Activated naive CD8-positive, alpha-beta T cell treated with anti-CD3 and anti-CD28 coated beads, Interleukin-2, amount 10 ng/mL, durations not matched to agents 7 days and 5 days (primary cell): Measurements from ENCODE around the gene SLC49A3. TPM values are rescaled to one million over a fixed set of nuclear protein-coding genes. Genes with fewer than 3 reads are reported as not detected.

ENCODE experiments used
- ATAC-seq: fragments of 150-1000 bp; cut with Tn5 transposase; one replicate; pipeline ENCODE4 v1.10.0; 2021; ENCODE audit warnings: low read depth, moderate library complexity
- POLR2A ChIA-PET: fragments of 350-600 bp; sonication (Branson Sonifier 250); formaldehyde crosslinking; loops from one replicate; lab custom pipeline; 2021; ENCODE audit warnings: antibody characterized with exemption; lab: Charles Lee
- DNase-seq: peaks from one replicate; pipeline ENCODE4 v3.0.0; 2021
- H3K27ac Mint-ChIP-seq: one replicate; pipeline ENCODE4 v1.8.0; 2022; ENCODE audit warnings: mild to moderate bottlenecking, mixed read lengths
- H3K27me3 Mint-ChIP-seq: one replicate; pipeline ENCODE4 v1.8.0; 2022; ENCODE audit warnings: mild to moderate bottlenecking, moderate library complexity, mixed read lengths
- H3K36me3 Mint-ChIP-seq: one replicate; pipeline ENCODE4 v1.8.0; 2021; ENCODE audit warnings: mild to moderate bottlenecking, mixed read lengths
- H3K4me1 Mint-ChIP-seq: one replicate; pipeline ENCODE4 v1.8.0; 2021; ENCODE audit warnings: mixed read lengths
- H3K4me3 Mint-ChIP-seq: one replicate; pipeline ENCODE4 v1.8.0; 2022; ENCODE audit warnings: mild to moderate bottlenecking, moderate library complexity, mixed read lengths
- H3K9me3 Mint-ChIP-seq: one replicate; pipeline ENCODE4 v1.8.0; 2021; ENCODE audit warnings: mixed read lengths
- total RNA-seq, 2 experiments: library from RNA; stranded (reverse); gene quantifications; one replicate each; pipeline ENCODE4 v1.2.3, GENCODE V29; 2021

The SLC49A3 gene
- total RNA-seq, 2 experiments from 2014 or later: 2.0 to 2.1 TPM

DNA sequence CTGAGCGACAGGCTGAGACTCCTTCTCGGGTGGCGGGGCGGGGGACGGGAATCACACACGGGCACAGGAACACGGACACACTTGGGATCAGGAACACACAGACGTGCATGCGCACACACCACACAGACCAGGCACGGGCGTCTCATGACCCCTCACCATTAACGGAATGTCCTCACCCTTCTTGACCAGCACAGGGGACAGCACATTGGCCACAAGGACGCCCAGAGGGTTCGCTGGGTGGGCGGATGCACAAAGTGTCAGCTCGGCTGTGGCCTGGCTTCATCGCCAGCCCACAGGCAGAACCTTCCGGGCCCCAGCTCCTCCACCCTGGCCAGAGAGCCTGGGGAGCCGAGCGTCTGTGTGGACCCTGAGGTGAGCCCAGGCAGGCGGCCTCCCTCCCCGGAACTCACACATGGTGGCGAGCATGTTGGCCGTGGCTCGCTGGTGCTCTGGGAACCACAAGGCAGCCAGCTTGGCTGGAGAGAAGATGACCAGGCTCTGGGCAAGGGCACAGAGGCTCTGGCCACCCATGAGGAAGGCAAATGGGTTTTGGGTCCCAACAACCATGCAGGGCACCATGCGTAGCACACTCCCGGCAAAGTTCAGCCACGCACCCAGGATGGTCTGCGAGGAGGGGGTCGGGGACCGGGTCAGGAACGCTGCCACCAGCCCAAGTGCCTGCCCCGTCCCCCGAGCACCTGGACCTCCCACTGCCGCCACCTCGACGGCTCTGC is 3.1 kb downstream of the SLC49A3 start:
- Mint-ChIP-seq H3K4me1 (peaks cover under 1% of the 10 kb centered on the region), H3K4me3 (no peak overlapping the region), H3K27me3 (peaks cover 4% of the 10 kb centered on the region), H3K36me3 (no peaks in the 10 kb centered on the region), H3K9me3 (no peaks in the 10 kb centered on the region), H3K27ac (no peak overlapping the region)
- POLR2A ChIA-PET: interaction anchor here (1.8 kb wide), 1 partner anchor 11 kb away, joined by 5 read pairs; the partner anchor contains the start of genes ATP5ME and MYL5
- ATAC-seq (no peak), DNase-seq (no peak)

DNA sequence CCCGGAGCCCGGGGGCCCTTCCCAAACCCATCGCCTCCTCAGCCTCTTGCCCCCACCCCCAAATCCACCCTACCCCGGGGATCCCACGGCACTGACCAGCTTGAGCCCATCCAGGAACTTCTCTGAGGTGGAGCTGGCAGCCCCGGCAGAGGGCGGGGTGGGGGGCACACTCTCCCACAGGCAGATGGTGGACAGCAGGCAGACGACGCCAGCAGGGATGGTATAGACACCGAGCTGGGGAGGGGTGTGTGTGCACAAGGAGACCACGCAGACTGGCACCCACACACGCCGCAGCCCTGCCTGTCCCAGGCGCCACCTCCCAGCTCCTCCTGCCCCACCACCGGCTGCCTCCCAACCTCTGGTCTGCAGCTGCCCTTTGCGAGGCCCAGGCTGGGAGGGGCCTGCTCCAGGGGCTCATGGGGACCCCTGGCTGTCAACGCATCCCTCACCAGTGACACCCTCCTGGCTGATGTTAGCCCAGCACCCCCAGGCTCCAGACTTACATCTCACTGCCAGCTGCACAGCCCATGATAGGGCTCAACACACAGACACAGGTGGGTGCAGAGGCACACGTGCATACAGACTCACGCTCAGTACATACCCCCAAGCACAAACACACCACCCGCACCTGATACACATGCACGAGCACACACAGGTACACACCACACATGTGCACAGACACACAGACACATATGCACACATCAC is 4.2 kb downstream of the SLC49A3 start:
- ATAC-seq (no peak), DNase-seq (peak; percentile 32)
- H3K9me3 Mint-ChIP-seq: no peaks in the 10 kb centered on the region
- H3K27me3 Mint-ChIP-seq: peaks cover 2% of the 10 kb centered on the region
- no peaks in the 10 kb centered on the region for H3K36me3 Mint-ChIP-seq
- H3K27ac Mint-ChIP-seq: no peak overlapping the region
- POLR2A ChIA-PET: interaction anchor here (0.5 to 1.2 kb wide), 2 partner anchors 11 to 187 kb away, joined by 3 to 4 read pairs; partner anchors contain the start of genes ATP5ME and MYL5
- peaks cover 8% of the 10 kb centered on the region for H3K4me1 Mint-ChIP-seq
- no peak overlapping the region for H3K4me3 Mint-ChIP-seq

DNA sequence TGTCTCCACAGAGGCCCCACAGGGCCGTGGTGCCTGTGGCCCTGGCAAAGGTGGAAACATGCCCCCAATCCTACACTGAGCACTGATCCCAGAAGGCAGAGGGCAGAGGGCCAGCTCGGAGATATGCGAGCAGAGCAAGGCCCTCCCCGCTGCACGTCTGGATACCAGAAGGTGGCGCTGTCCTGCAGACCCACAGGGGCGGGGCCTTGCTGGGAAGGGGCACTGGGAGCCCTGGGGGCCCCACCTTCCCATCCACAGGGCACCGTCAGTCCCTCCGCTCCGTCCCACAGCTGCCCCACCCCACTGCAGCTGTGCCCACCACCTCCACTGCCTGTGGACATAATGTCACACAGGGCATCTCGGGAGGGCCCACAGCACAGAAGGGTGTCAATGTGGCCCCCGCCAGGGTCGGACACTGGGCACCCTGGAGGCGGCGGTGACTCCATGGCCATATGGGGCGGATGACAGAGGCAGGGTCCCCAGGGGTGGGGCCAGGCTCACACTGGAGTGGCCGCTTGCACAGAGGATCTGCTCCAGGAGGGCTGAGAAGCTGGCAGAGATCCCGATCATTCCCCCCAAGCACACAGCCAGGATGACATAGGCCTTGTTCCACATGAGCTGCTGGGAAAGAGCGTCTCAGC is 4.8 kb downstream of the SLC49A3 start:
- H3K9me3 Mint-ChIP-seq: no peaks in the 10 kb centered on the region
- H3K27me3 Mint-ChIP-seq: peaks cover 2% of the 10 kb centered on the region
- peak; percentile 3 for ATAC-seq
- H3K4me3 Mint-ChIP-seq: no peak overlapping the region
- H3K27ac Mint-ChIP-seq: no peak overlapping the region
- POLR2A ChIA-PET: interaction anchor here (0.5 to 1.3 kb wide), 4 partner anchors 10 to 186 kb away, joined by 3 to 4 read pairs (median 4); partner anchors contain the start of genes ATP5ME and MYL5
- H3K36me3 Mint-ChIP-seq: no peaks in the 10 kb centered on the region
- peaks cover 8% of the 10 kb centered on the region for H3K4me1 Mint-ChIP-seq
- DNase-seq: peak; percentile 67

DNA sequence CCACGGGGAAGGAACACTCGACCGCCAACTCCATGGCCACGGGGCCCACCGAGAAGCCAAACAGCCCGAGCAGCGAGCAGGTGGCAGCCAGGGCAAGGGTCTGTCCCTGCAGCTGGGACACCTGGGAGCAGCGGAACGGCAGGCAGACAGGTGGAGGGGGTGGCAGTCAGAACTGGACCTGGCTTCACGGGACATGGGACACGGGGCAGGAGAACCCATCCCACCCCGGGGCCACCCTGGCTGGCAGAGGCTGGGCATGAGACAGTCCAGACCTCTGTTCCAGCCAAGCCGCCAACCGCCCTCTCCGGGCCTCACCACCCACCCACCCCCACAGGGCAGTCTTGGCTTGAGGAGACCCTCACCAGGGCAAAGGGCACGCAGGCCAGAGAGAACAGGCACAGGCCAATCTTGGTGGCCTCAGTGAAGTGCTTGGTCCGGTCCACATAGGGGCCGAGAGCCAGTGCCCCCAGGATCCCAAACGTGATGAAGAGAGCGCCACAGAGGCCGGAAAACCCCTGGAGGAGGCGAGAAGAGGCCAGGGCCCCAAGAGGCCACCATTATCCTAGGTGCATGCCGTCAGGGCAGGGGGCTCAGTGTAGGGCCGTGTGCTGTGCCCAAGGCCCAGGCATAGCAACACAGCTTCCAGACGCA is 5.6 kb downstream of the SLC49A3 start:
- POLR2A ChIA-PET: interaction anchor here (1.0 to 1.3 kb wide), 3 partner anchors 9 to 86 kb away, joined by 3 to 4 read pairs (median 4); partner anchors contain the start of genes ATP5ME and MYL5
- no peak for ATAC-seq
- no peak overlapping the region for H3K4me3 Mint-ChIP-seq
- DNase-seq: no peak
- no peaks in the 10 kb centered on the region for H3K9me3 Mint-ChIP-seq
- no peaks in the 10 kb centered on the region for H3K36me3 Mint-ChIP-seq
- H3K27me3 Mint-ChIP-seq: peaks cover 2% of the 10 kb centered on the region
- no peak overlapping the region for H3K27ac Mint-ChIP-seq
- H3K4me1 Mint-ChIP-seq: peaks cover 8% of the 10 kb centered on the region

DNA sequence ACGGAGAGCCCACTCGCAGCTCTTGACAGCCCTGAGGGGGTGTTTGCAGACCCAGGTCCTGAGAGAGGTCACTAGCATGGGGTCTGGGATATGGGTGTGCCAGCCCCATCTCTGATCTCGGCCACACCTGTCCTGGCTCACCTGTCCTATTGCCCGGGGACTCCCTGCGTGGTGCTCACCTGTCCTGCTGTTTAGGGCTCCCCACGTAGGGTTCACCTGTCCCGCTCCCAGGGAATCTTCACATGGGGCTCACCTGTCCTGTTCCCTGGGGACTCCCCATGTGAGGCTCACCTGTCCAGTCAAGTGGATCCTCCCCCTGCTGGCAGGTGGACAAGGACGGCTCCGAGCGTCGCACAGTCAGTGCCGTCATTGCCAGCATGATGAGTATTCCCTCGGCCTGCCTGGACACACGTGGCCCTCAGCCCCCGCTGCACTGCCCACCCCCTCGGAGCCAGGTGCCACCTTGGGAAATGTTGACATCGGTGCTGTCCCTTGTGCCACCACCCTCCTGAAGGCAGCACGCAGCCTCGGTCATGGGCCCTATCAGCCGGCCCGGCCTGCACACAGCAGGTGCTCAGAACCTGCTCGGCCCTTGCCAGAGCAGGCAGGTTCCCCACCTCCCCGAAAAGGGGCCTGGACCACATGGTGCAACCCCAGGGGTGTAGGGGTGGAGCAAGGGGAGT is 6.3 kb downstream of the SLC49A3 start:
- H3K4me1 Mint-ChIP-seq: peaks cover 8% of the 10 kb centered on the region
- H3K4me3 Mint-ChIP-seq: no peak overlapping the region
- DNase-seq (peak; percentile 36), ATAC-seq (no peak)
- peaks cover under 1% of the 10 kb centered on the region for H3K27me3 Mint-ChIP-seq
- POLR2A ChIA-PET: no interaction called here
- no peaks in the 10 kb centered on the region for H3K36me3 Mint-ChIP-seq
- no peaks in the 10 kb centered on the region for H3K9me3 Mint-ChIP-seq
- no peak overlapping the region for H3K27ac Mint-ChIP-seq

DNA sequence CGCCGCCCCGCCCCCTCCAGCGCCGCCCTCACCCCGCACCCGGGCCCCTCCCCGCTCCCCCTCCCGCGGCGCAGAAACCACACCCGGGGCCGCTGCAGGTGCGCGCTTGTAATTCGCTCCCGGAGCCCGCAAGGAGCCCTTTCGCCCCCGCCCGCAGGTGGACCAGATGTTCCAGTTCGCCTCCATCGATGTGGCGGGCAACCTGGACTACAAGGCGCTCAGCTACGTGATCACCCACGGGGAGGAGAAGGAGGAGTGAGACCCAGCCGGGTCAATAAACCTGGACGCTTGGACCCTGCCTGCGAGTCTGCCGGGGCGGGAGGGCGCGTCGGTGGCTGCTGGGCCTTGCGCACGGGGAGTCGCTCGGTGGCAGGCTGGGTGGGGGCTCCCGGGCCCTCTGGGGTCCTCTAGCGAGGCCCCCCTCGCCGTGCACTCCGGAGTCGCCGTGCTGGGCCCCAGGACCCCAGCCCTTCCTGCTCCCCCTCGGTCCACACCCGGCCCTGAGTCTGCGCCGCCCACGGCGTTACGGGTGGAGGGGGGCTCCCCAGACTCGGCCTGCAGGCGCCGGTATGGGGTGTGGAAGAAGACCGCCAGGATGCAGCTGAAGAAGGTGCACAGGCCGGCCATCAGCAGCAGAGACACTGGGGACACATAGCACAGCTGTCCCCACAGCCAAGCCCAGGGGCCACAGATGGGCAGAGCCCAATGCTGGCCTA is 7.1 kb downstream of the SLC49A3 start:
- no peak for ATAC-seq

DNA sequence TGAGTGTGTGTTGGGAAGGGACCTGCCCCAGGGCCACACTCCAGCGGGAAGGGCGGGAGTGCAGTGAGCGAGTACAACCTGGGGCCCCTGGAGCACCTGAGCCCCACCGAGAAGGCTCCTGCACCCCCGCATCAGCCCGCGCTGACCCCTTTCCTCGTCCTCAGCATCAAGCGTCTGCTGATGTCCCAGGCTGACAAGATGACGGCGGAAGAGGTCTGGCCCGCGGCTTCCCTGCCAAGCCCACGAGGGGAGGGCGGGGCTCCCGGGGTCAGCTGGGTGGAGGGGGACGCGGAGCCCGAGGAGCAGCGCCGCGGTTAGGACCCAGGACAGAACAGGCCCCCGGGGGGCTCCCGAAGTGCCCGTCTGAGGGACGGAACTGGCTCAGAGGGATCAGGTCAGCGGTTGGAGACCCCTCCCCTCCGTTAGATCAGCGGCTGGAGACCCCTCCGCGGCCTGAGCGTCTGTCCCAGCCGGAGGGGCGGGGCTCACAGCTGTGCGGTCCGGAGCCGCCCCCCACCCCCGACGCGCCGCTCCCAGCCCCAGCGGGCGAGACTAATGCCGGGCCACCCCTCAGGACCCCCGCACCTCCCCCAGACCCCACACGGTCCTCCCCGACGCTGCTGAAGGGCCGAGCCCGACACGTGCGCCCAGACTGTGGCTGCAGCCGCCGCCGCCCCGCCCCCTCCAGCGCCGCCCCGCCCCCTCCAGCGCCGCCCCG is 7.9 kb downstream of the SLC49A3 start:
- H3K36me3 Mint-ChIP-seq: no peaks in the 10 kb centered on the region
- DNase-seq: peak; percentile 83

More for the DNA sequence above, 7.1 kb downstream of the SLC49A3 start:
- DNase-seq: peak; percentile 73
- Mint-ChIP-seq H3K4me1 (peaks cover 8% of the 10 kb centered on the region), H3K9me3 (no peaks in the 10 kb centered on the region), H3K36me3 (no peaks in the 10 kb centered on the region), H3K4me3 (peak overlapping the region; percentile 58), H3K27me3 (no peaks in the 10 kb centered on the region), H3K27ac (peak overlapping the region; percentile 34)
- POLR2A ChIA-PET: interaction anchor here (0.8 to 0.9 kb wide), 2 partner anchors 100 to 557 kb away, joined by 3 read pairs; partner anchors contain the start of gene ZNF718

DNA sequence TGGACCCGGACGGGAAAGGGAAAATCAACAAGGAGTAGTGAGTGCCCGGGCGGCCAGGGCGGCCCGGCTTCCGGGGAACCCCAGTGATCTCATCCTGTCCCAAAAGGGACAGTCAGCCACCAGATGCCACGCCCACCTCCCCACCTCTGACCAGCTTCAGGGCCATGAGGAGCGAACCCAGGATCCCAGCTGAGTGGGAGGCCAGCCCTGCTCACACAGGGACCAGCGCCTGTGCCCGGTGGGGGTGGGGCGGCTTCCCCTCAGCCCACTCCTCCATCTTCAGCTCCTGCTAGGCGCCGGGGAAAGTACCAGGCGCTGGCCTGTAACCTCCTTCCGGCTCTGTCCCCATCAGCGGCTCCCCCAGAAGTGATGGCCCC is 8.4 kb downstream of the SLC49A3 start:
- POLR2A ChIA-PET: interaction anchor here (1.0 to 1.5 kb wide), 4 partner anchors 9 to 207 kb away, joined by 3 to 7 read pairs (median 3); partner anchors contain the start of gene SLC49A3
- DNase-seq: no peak
- Mint-ChIP-seq H3K27me3 (no peaks in the 10 kb centered on the region), H3K4me3 (peak overlapping the region; percentile 75), H3K27ac (peak overlapping the region; percentile 78), H3K36me3 (no peaks in the 10 kb centered on the region), H3K9me3 (no peaks in the 10 kb centered on the region), H3K4me1 (peaks cover 8% of the 10 kb centered on the region)
- peak; percentile 46 for ATAC-seq

More for the DNA sequence above, 7.9 kb downstream of the SLC49A3 start:
- Mint-ChIP-seq H3K4me1 (peaks cover 8% of the 10 kb centered on the region), H3K27me3 (no peaks in the 10 kb centered on the region), H3K4me3 (peak overlapping the region; percentile 75), H3K27ac (peak overlapping the region; percentile 78), H3K9me3 (no peaks in the 10 kb centered on the region)
- ATAC-seq: peak; percentile 77
- POLR2A ChIA-PET: interaction anchor here (0.7 to 1.5 kb wide), 7 partner anchors 8 to 557 kb away, joined by 3 to 7 read pairs (median 3); partner anchors contain the start of genes GAK, SLC49A3, TMEM175 and ZNF718

DNA sequence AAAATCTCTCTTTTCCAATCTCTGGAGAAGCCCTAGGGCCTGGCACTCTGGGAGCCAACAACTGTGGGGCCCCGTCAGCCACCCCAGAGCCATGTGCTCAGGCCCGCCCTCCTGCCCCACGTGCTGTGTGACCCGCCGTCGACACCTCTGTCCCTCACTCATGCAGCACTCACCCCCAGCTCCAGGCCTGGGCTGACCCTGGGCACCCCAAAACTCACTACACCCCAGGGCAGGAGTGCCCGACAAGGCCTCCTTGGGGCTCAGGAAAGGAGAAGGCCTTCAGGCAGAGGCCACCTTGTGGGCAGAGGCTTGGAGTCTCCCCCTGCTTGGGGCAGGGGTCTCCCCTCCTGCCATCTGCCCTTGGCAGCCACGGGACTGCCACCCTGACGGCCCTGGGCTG is 8.9 kb downstream of the SLC49A3 start:
- DNase-seq: peak; percentile 36
- Mint-ChIP-seq H3K4me1 (peaks cover 8% of the 10 kb centered on the region), H3K27ac (peak overlapping the region; percentile 78), H3K9me3 (no peaks in the 10 kb centered on the region), H3K36me3 (no peaks in the 10 kb centered on the region), H3K4me3 (peak overlapping the region; percentile 75), H3K27me3 (no peaks in the 10 kb centered on the region)
- ATAC-seq: no peak
- POLR2A ChIA-PET: interaction anchor here (1.0 to 1.5 kb wide), 4 partner anchors 9 to 206 kb away, joined by 3 to 7 read pairs (median 3); partner anchors contain the start of gene SLC49A3

DNA sequence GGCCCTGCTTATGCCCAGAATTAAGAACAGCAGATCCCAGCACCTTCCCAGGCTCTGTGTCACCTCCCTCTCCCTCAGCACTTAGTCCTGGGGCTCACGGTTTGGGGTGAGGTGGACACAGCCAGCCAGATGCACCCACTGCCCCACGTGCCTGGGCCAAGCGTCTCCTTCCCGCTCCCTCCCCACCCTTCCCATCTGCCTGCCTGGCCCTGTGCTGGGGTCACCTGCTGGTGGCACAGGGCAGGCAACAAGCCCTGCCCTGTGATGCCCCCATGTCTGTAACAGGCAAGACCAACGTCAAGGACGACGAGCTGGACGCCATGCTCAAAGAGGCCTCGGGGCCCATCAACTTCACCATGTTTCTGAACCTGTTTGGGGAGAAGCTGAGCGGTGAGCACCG is 9.3 kb downstream of the SLC49A3 start:
- DNase-seq: no peak

DNA sequence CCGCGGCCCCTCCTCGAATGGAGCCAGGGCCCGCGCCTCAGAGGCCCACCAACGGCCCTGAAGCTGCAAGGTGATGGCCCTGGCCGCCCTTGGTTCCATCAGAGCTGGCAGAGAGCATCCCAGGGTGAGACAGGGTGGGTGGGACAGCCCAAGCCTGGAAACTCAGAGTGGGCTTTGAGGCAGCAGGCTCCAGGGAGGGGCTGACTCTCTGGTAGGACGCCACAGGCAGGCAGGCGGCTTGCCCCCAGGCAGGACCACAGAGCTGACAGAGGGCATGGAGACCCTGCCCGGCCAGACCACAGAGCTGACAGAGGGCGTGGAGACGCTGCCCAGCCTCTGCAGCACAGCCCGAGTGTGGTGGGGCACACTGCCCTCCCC is 9.9 kb downstream of the SLC49A3 start:
- Mint-ChIP-seq H3K4me1 (peaks cover 8% of the 10 kb centered on the region), H3K9me3 (no peaks in the 10 kb centered on the region), H3K36me3 (no peaks in the 10 kb centered on the region), H3K27ac (no peak overlapping the region), H3K4me3 (no peak overlapping the region), H3K27me3 (no peaks in the 10 kb centered on the region)
- POLR2A ChIA-PET: no interaction called here
- peak; percentile 30 for DNase-seq
- no peak for ATAC-seq

More for the DNA sequence above, 9.3 kb downstream of the SLC49A3 start:
- no peaks in the 10 kb centered on the region for H3K9me3 Mint-ChIP-seq
- POLR2A ChIA-PET: no interaction called here
- peaks cover 8% of the 10 kb centered on the region for H3K4me1 Mint-ChIP-seq
- H3K27me3 Mint-ChIP-seq: no peaks in the 10 kb centered on the region
- no peak for ATAC-seq
- H3K4me3 Mint-ChIP-seq: no peak overlapping the region
- H3K36me3 Mint-ChIP-seq: no peaks in the 10 kb centered on the region
- no peak overlapping the region for H3K27ac Mint-ChIP-seq
